DMS 273 (cell line): ENCODE data around the gene CBLIF.
"Not testable (repeated sequence)": the region's sequence is repeated elsewhere in the genome, so short reads cannot be mapped to it uniquely, and the experiment has no call there.

ENCODE experiments used
- DNase-seq: peaks from one replicate; lab custom pipeline; 2025; ENCODE audit not compliant: unreplicated experiment; lab: John Stamatoyannopoulos, UW

CBLIF gene

DNA sequence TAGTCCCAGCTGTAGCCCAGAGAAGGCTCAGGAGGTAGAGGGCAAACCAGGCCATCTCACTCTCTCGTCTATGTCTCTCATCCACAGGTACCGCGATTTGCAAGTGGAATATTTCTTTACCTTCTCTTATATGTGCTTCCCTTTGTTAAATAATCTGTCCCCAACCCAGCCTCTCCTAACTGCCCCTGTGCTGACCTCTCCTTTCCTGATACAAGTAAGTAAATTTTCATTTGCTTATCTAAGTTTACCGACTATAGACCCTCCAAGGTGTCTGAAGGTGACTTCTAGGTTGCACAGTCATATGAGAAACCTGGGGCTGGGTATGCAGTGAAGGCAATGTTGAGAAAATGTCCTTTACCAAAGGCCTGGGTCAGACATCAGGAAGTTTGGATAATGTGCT lies at the start of gene CBLIF:
Gene CBLIF, minus strand, starts transcription at position 101 of the 400 bp plus-strand sequence. Its CDS starts 46 bp downstream, at position 55.
- DNase-seq = no peak

DNA sequence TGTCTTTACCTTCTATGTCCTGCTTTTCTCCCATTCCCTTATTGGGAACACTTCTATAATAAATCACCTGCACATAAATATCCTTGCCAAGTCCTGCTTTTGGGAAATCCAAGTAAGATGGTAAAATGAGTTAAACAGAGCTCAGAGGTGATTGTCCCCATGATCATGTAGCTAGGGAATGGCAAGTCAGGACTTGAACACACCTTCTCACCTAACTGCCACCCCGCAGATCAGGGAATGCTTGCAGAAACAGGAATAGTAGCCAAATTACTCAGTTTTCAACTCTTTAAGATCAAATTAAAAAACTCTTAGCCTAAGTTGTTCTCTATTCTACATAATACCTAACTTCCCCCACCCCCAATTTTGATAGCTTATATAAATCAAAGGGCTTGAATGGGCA lies 49.3 kb upstream of the CBLIF start:
- no peak for DNase-seq

DNA sequence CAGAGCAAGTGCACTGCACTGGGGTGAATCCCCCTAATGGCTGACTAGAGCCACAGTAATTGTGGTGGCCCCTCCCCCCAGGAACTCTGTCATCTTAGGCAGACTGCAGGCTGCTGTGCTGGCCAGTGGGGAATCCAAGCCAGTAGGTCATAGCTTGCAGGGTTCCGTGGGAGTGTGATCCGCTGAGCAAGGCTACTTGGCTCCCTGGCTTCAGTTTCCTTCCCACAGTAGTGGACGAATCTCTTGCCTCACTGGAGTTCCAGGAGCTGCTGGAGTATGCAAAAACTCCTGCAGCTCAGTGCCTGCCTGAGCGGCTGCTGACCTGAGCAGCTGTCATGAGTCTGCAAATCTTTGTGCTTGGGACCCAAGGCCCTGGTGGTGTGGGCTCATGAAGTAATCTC lies 46.5 kb upstream of the CBLIF start:
- no peak for DNase-seq

DNA sequence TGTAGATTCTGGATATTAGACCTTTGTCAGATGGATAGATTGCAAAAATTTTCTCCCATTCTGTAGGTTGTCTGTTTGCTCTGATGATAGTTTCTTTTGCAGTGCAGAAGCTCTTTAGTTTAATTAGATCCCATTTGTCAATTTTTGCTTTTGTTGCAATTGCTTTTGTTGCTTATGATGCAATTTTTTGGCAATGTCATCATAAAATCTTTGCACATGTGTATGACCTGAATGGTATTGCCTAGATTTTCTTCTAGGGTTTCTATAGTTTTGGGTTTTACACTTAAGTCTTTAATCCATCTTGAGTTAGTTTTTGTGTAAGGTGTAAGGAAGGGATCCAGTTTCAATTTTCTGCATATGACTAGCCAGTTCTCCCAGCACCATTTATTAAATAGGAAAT lies 41.9 kb upstream of the CBLIF start:
- not testable (repeated sequence) for DNase-seq

DNA sequence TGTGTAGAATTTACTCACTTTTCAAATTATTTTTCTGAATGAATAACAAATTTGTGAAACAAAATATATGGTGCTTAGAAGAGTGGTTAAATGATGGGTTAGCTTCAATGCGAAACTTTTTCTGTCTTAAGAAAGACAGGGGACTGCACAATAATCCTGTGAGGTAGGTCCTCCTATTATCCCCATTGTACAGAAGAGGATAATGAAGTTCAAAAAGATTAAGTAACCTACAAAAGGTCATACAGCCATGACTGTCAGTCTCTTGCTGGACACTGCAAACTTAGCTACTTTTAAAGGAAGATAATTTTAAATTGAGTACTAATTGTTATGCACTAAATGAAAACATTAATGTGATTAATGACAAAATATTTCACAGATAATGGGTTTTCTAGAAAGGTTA lies 38.3 kb upstream of the CBLIF start:
- no peak for DNase-seq

DNA sequence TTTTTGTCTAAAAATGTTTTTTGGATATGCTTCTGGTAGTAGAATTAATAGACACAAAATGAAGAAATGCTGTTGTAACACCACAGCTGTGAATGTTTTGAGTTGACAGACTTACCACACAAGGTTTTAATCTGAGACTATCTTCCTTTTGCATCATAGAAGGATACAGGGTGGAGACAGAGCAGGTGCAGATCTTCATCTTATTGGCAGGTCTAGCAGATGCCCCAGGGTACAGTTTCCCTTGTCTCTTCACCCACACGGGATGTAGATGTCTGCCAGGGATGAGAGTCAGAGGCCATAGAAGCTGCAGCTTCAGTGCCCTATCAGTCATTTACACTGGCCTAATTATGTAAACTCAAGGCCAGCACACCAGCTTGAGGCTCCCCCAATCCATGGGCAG lies 34.3 kb upstream of the CBLIF start:
- DNase-seq = no peak

DNA sequence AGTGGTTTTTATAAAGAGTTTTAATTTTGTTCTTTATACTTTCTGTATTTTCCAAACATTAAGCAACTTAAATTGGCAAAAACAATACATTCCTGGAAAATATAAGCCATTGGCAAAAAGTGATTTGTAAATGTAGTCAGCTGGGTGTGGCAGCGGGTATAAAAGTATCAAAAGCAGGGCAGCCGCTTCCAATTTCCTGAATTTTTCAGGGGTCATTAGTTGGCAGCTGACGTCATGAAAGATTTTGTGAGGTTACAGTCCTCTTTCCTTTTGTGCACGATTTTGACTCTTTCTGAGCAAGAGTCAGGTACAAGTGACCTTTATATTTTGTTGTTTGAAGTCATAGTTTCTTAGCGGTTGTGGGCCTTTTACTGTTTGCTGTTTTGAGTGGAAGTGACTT lies 33.3 kb upstream of the CBLIF start, which contains the start of gene OOSP3:
Gene OOSP3, plus strand, starts transcription at position 208 of the 400 bp plus-strand sequence. Its CDS starts 27 bp downstream, at position 235.
- no peak for DNase-seq

DNA sequence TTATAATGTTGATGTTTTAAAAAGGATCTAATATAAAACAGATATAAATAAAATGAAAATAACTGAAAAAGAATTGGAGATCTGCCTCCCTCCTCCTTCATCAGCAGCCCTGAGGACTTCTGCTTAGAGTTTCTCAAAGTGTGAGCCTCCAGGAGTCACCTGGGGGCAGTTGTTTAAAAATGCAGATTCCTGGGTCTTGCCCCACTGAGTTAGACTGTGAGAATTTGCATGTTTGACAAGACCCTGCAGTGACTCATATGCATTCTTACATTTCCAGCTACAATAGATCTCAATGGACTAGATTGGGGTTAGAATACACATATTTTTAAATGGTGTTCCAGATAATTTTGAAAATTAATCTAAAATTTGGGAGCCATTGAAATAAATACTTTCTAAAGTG lies 32.5 kb upstream of the CBLIF start:
- DNase-seq = no peak

DNA sequence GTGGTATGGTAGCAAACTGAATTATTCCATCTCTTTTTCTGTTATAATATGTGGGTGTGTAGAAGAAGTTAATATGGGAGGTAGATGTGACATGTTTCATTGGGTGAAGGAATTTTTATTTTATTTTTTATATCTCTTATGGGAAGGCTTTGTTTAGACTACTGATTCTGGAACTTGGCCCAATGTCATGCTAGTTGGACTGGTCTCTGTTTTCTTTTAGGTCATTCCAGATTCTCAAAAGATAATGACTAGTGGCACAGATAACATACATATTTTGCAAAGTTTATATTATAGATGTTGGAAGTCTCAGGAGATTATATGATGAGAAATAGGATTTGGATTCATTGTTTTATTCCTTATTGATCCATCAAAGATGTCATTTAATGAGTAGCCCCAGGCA lies 32.0 kb upstream of the CBLIF start:
- no peak for DNase-seq

DNA sequence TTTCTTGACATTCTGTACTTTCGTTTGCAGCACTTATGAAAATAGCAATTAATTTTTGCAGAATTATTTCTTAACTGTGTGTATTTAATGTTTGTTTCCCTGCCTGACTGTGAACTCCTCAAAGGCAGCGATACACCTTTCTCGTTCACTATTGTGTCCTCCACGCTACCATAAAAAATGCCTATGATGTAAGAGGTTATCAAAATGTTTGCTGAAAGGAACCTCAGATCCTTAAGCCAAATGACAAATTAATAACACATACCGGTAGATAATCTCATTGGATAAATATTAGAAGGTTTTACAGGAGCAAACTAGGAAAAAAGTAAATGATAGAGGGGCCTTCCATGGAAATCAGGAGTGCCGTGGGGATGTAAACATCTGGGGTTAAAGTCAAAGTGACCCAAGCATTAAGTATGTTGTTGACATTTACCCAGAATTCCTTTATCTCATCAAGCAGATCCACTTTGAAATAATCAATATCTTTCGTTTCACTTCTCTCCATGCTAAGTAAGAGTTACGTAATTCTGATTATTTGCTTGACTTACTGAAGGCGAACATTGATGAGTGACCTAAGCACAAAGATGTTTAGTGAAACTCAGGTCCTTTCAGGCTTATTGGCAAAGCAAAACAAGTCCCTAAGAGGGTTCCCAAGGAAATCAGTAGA lies 30.7 kb upstream of the CBLIF start:
- no peak for DNase-seq

DNA sequence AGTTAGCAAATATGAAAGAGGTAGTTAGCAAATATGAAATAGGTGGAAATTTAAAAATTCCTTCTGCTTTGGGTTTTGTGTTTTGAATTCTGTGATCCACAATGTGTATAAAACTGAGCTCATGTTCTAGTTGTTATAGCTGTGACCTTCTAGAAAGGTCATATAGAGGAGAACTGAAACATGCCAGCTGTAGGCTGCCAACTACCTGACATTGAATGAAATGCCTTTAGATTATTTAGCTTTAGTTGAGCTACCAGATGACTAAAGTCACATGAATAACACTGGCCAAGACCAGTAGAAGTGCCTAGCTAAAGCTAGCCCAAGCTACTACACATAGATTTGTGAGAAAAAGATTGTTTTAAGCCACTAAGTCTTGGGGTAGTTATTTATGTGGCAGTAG lies 26.8 kb upstream of the CBLIF start:
- DNase-seq = no peak

DNA sequence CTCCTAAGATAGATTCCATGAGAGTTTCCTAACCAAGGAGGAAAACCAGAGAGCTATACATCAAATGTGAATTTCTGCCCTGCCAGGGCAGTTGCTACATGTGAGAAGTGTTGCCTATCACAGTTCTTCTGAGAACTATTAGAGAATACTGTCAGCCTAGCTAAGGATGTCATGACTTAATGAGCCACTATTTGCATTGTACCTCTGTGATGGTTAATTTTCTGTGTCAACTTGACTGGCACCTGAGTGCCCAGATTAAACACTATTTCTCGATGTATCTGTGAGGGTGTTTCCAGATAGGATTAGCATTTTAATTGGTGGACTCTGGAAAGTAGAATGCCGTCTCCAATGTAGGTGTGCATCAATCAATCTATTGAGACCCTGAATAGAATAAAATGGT lies 22.6 kb upstream of the CBLIF start:
- DNase-seq = no peak

DNA sequence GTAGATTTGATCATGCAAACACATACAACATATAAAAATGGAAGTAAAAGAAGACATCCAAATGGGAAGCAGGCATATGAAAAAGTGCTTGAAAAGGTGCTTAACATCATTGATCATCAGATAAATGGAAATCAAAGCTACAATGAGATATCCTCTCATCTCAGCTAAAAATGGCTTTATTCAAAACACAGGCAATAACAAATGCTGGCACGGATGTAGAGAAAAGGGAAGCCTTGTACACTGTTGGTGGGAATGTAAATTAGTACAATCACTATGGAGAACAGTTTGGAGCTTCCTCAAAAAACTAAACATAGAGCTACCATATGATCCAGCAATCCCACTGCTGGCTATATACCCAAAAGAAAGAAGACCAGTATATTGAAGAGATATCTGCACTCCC lies 21.5 kb upstream of the CBLIF start:
- DNase-seq = no peak

DNA sequence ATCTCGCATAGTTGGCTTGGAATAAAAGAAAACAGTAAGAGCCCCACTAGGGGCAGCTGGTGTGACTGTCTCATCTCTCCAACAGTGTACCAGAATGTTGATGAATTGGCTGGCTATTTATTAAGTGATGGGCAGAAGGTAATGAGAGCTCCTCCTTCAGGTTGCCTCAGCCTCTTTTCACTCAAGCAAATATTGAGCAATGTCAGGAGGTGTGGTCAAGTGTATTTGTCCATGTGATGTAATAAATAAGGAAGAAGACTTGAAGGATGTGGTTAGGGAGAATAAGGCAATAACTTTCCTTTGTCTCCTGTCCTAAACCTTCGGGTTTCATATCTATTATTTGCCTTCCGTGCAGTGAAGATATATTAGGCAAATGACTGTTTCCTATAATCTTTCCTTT lies 21.1 kb upstream of the CBLIF start, which contains the start of gene TCN1:
Gene TCN1, minus strand, starts transcription at position 91 of the 400 bp plus-strand sequence. Its CDS starts 17 bp downstream, at position 74.
- DNase-seq = no peak

DNA sequence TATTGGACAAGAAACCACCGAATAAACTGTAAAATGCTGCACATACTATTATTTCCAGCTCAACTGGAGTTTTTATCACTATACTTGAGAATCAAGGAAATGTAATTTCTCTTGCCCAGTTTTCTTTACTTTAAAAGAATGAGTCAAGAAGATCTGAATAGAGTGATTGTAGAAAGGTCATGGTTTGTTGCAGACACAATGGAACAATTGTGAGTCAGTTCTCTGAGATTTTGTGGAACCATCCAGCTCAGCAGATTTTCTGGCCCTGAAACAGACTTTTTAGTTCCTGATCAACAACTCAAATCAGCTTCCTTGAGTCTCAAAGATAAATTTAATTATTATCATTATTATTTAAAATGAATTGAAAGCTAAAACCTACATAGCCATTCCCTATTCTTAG lies 19.7 kb upstream of the CBLIF start:
- DNase-seq = no peak

DNA sequence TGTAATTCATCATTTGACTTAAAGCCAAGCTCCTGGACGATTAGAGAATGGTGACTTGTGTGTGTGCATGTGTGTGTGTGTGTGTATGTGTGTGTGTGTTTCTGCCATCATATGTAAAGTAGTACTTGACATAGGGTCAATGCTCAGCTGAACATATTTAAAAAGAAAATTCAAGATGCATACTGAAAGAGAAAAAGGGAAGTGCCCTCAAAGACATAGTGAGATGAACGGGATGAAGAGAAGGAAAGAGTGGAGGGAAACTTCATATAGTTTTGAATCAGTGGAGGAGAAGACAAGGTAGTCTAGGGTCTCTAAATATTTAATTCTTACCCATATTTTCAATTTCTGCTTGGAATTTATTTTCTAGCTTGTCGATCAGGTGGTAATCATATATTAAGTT lies 17.0 kb upstream of the CBLIF start:
- DNase-seq = no peak

DNA sequence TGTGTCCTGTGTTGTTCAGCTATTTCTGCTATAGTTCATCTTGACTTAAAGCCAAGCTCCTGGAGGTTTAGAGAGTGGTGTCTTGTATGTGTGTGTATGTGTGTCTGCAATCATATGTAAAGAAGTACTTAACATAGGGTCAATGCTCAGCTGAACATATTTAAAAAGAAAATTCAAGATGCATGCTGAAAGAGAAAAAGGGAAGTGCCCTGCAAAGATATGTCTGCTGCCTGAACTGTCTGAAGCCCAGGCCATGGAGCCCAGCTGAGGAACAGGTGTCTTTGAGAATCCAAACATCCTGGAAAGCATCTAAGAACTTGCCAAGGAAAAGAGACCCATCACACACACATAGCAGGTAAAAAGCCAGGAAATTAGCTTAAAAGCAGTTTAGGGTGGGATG lies 14.4 kb upstream of the CBLIF start:
- DNase-seq = no peak

DNA sequence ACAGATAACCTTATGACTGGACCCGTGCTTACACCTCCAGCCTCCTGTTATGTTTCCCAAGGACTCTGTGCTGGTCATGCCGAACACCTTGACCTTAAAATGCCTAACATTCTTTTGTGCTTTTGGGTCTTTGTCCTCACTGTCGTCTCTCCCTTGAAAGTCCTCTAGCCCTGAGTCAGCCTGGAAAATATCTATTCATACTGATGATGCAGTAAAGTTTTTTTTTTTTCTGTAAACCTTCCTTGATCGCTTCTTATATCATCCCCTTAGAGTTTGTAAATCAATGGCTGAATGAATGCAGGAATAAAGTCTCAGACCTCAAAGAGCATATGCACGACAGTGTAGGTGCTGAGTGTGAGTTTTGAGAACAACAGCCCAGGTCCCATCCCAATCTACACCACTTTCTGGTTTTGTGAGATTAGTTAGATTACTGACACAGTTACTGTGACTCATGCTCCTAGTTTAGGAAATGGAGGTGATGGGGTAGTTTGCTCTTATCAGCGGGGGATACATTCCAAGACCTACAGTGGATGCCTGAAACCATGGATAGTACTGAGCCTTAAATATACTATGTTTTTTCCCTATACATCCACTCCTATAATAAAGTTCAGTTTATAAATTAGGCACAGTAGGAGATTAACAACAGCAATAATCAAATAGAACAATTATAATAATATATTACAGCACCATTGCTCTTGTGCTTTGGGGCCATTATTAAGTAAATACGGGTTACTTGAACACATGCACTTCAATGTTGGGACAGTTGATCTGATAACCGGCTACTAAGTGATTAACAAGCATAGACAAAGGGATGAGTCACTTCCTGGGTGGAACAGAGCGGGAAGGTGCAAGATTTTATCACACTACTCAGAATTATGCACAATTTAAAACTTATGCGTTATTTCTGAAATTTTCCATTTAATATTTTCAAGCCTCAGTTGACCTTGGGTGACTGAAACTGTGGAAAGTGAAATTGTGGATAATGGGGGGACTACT lies 12.4 kb upstream of the CBLIF start:
- DNase-seq = no peak

DNA sequence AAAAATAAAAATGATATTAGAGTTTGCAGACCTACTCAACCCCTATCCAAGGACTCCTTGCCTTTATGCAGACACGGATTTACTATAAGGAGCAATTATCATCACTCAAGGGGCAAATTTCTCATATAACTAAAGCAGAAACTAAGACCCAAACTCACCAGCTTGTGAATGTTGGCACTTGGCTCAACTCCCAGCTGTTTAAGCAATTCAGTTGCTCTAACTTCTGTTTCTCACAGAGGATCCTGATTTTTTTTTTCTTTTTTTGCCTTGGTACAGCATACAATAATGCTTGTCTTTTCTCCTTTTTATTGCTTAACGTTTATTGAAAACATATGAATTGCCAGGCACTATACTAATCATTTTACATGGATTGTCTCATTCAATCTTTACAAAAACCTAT lies 9.6 kb upstream of the CBLIF start:
- DNase-seq = peak; percentile 1

DNA sequence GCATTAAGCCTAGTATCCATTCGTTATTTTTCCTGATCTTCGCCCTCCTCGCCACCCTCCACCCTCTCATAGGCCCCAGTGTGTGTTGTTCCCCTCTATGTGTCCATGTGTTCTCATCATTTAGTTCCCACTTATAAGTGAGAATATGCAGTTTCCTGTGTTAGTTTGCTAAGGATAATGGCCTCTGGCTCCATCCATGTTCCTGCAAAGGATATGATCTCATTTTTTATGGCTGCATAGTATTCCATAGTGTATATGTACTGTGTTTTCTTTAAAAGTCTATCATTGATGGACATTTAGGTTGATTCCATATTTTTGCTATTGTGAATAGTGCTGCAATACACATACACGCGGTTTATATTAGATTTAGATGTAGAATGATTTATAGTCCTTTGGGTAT lies 6.1 kb upstream of the CBLIF start:
- DNase-seq = not testable (repeated sequence)

DNA sequence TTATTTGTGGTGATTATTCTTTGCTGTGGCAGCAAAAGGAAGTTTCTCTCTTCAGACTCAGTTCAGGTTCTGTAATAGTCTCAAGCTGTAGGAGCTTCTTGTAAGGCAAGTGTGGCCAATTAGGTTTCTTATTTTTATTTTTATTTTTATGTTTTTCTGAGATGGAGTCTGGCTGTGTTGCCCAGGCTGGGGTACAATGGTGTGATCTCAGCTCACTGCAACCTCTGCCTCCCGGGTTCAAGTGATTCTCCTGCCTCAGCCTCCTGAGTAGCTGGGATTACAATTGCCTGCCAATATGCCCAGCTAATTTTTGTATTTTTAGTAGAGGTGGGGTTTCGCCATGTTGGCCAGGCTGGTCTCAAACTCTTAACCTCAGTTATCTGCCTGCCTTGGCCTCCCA lies 4.3 kb upstream of the CBLIF start:
- not testable (repeated sequence) for DNase-seq

DNA sequence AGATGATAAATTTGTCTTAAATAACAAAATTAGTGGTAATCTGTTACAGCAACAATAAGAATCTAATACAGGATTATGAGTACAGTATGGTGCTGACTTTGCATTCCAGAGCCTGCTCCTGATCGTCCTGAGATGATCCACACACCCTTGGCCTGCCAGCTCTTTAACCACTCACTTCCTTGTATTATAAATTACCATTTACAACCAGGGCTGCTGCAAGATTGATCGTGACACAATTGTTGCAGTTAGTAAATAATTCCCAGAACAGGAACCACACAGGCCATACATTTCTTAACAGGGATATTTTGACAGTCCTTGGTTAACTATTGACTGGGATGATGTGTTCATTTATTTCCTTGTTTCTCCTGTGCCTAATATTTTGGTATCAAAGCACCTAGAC lies 3.8 kb upstream of the CBLIF start:
- DNase-seq = no peak
